GM12878 (cell line): Measurements from ENCODE around the gene BRD9. TPM values are rescaled to one million over a fixed set of nuclear protein-coding genes. Genes with fewer than 3 reads are reported as not detected.

Source experiments
- ATAC-seq: fragments of 200-7000 bp; cut with Tn5 transposase; 3 replicates; pipeline ENCODE4 v1.9.1; 2020; ENCODE audit warnings: mild to moderate bottlenecking, moderate library complexity
- BruUV-seq: library from RNA; stranded (reverse); fragments of 400-500 nt; replicated peaks from 2 replicates; lab custom pipeline; 2021; lab: Mats Ljungman, UMichigan
- CTCF ChIA-PET: fragments of 300-600 bp; sonication (Branson Sonifier 250); formaldehyde crosslinking; extraction: SDS; loops from one replicate; lab custom pipeline; 2021; ENCODE audit warnings: inconsistent platforms; lab: Yijun Ruan, JAX
- POLR2A ChIA-PET: fragments of 350-600 bp; formaldehyde crosslinking; extraction: SDS; loops from one replicate; lab custom pipeline; 2021; ENCODE audit warnings: inconsistent platforms; lab: Charles Lee
- RAD21 ChIA-PET: fragments of 300-600 bp; sonication (Branson Sonifier 250); formaldehyde crosslinking; loops from one replicate; lab custom pipeline; 2023; ENCODE audit warnings: antibody characterized with exemption; ENCODE audit not compliant: unreplicated experiment; lab: Charles Lee
- SMC1A ChIA-PET: fragments of 300-600 bp; sonication (Branson Sonifier 250); formaldehyde crosslinking; loops from one replicate; lab custom pipeline; 2023; ENCODE audit not compliant: unreplicated experiment, uncharacterized antibody; lab: Charles Lee
- DNase-seq: peaks from one replicate; pipeline ENCODE4 v3.0.0-alpha.2; 2011; ENCODE audit warnings: low read depth, low spot score
- FAIRE-seq: peaks from 3 replicates; lab custom pipeline; 2011; peaks lifted over from hg19 to GRCh38; lab: Jason Lieb, UNC
- H2AFZ ChIP-seq: 2 replicates; pipeline ENCODE4 v1.6.0; 2011; ENCODE audit warnings: low read depth, low read length, control low read depth; ENCODE audit not compliant: control insufficient read depth
- H3K27ac ChIP-seq: 2 replicates; pipeline ENCODE4 v1.5.1; 2011; ENCODE audit warnings: control low read depth; ENCODE audit not compliant: control insufficient read depth, insufficient read depth
- H3K27me3 ChIP-seq, 2 experiments: replicated peaks in 1 of 2; 2 replicates each; pipeline versions ENCODE4 v1.6.0 to v1.6.1; 2011; ENCODE audit warnings: low read length in 1 of 2; ENCODE audit not compliant: control insufficient read depth in 2 of 2, insufficient read depth in 2 of 2
- H3K36me3 ChIP-seq, 2 experiments: 2 replicates each; pipeline ENCODE4 v1.5.1; 2011; ENCODE audit warnings: low read length in 1 of 2; ENCODE audit not compliant: control insufficient read depth in 2 of 2, insufficient read depth in 2 of 2
- H3K4me1 ChIP-seq: 2 replicates; pipeline ENCODE4 v1.6.1; 2011; ENCODE audit warnings: mild to moderate bottlenecking, low read length, moderate library complexity, mixed read lengths; ENCODE audit not compliant: control insufficient read depth, insufficient read depth
- H3K4me2 ChIP-seq: 2 replicates; pipeline ENCODE4 v1.6.0; 2011; ENCODE audit warnings: control low read depth; ENCODE audit not compliant: control insufficient read depth, insufficient read depth
- H3K4me3 ChIP-seq: fragments of 200-600 bp; sonication (generic); 2 replicates; pipeline ENCODE4 v1.5.1; 2016
- H3K79me2 ChIP-seq: 2 replicates; pipeline ENCODE4 v1.6.0; 2011; ENCODE audit warnings: low read length; ENCODE audit not compliant: control insufficient read depth, insufficient read depth
- H3K9ac ChIP-seq: 2 replicates; pipeline ENCODE4 v1.8.0; 2011; ENCODE audit warnings: low read length, control low read depth, mixed read lengths; ENCODE audit not compliant: control insufficient read depth, insufficient read depth
- H3K9me3 ChIP-seq: replicated peaks from 3 replicates; pipeline ENCODE4 v1.5.1; 2011; ENCODE audit warnings: mild to moderate bottlenecking, low read length; ENCODE audit not compliant: control insufficient read depth, insufficient read depth
- H4K20me1 ChIP-seq: 2 replicates; pipeline ENCODE4 v1.6.0; 2011; ENCODE audit not compliant: control insufficient read depth, insufficient read depth
- ELK1 ChIP-seq: IDR thresholded peaks from 2 replicates; pipeline ENCODE4 v1.6.1; 2012; ENCODE audit warnings: low read depth, low read length, improper control_type of control experiment
- ESRRA ChIP-seq: IDR thresholded peaks from 2 replicates; pipeline ENCODE4 v1.6.1; 2012; ENCODE audit warnings: mild to moderate bottlenecking, low read length, improper control_type of control experiment
- FOXK2 ChIP-seq: fragments of 450-650 bp; IDR thresholded peaks from 2 replicates; pipeline ENCODE4 v1.6.1; 2017; ENCODE audit warnings: mild to moderate bottlenecking, moderate library complexity
- FOXM1 ChIP-seq: IDR thresholded peaks from 2 replicates; pipeline ENCODE4 v1.6.1; 2012; ENCODE audit warnings: low read depth, mild to moderate bottlenecking, inconsistent platforms, low read length, moderate library complexity
- HDGF ChIP-seq: fragments of 450-650 bp; IDR thresholded peaks from 2 replicates; pipeline ENCODE4 v1.6.1; 2016; ENCODE audit warnings: antibody characterized with exemption
- IKZF2 ChIP-seq, 2 experiments: fragments of 450-650 bp; IDR thresholded peaks; 2 replicates each; pipeline ENCODE4 v1.6.1; 2017; ENCODE audit warnings: mild to moderate bottlenecking in 2 of 2, moderate library complexity in 2 of 2
- KDM1A ChIP-seq: fragments of 200-600 bp; sonication (generic); IDR thresholded peaks from 2 replicates; pipeline ENCODE4 v1.6.1; 2016; ENCODE audit warnings: borderline replicate concordance
- NFIC ChIP-seq: IDR thresholded peaks from 2 replicates; pipeline ENCODE4 v1.6.1; 2012; ENCODE audit warnings: low read depth, mild to moderate bottlenecking, inconsistent platforms, low read length, moderate library complexity
- NFYA ChIP-seq: IDR thresholded peaks from 2 replicates; pipeline ENCODE4 v1.6.1; 2011; ENCODE audit warnings: low read depth, mild to moderate bottlenecking, low read length, improper control_type of control experiment, borderline replicate concordance
- NR2F1 ChIP-seq: fragments of 450-650 bp; conservative IDR thresholded peaks from 2 replicates; pipeline ENCODE4 v1.6.1; 2017; ENCODE audit warnings: mild to moderate bottlenecking
- POLR2AphosphoS2 ChIP-seq: IDR thresholded peaks from 2 replicates; pipeline ENCODE4 v1.6.1; 2011; ENCODE audit warnings: low read depth, mild to moderate bottlenecking, low read length, improper control_type of control experiment, moderate library complexity
- SMC3 ChIP-seq: IDR thresholded peaks from 2 replicates; pipeline ENCODE4 v1.6.1; 2011; ENCODE audit warnings: low read length, improper control_type of control experiment, borderline replicate concordance
- STAT3 ChIP-seq: IDR thresholded peaks from 2 replicates; pipeline ENCODE4 v1.6.1; 2011; ENCODE audit warnings: low read depth, low read length, improper control_type of control experiment
- ZZZ3 ChIP-seq: IDR thresholded peaks from 2 replicates; pipeline ENCODE4 v1.6.1; 2011; ENCODE audit warnings: low read depth; ENCODE audit not compliant: control insufficient read depth, insufficient read length
- WGBS: methylation state at CpG from one replicate; pipeline ENCODE4 v1.1.6; 2016; ENCODE audit warnings: low lambda C conversion rate; ENCODE audit not compliant: insufficient replicate concordance, insufficient coverage; ENCODE audit errors: missing lambda C conversion rate; 5-methylcytosine and 5-hydroxymethylcytosine counted together
- in situ Hi-C: fragments of 300-500 bp; cut with MboI; formaldehyde crosslinking; loops from 9 replicates; pipeline ENCODE4 v1.14.3; 2018; ENCODE audit warnings: mixed read lengths
- intact Hi-C: fragments of 100-400 bp; cut with micrococcal nuclease; formaldehyde crosslinking; loops from one replicate; pipeline ENCODE4 v1.14.2; 2022; ENCODE audit not compliant: unreplicated experiment
- polyA plus RNA-seq, 11 experiments: library from polyadenylated mRNA; depleted of rRNA in 4 of 11; unstranded in 6 of 11; stranded (reverse) in 5 of 11; fragments of >200 nt; fragmentation: Nextera tagmentation in 4 of 11; fragmentation: Illumina TruSeq in 1 of 11; extraction: Ambion mirVana in 4 of 11; extraction: Trizol in 1 of 11; gene quantifications; 1 replicate in 1 of 11; 2 replicates in 10 of 11; pipeline versions ENCODE4 v1.2.1 to v1.2.3, GENCODE V29; 2011 to 2016; ENCODE audit warnings: inconsistent platforms in 2 of 11, missing spikeins in 2 of 11, low read depth in 1 of 11
- total RNA-seq, 4 experiments: library from RNA; depleted of rRNA in 3 of 4; stranded (reverse); fragments of >200 nt in 3 of 4; fragmentation: Illumina TruSeq in 1 of 4; extraction: Trizol in 1 of 4; gene quantifications; 2 replicates each; pipeline versions ENCODE4 v1.2.1 to v1.2.3, GENCODE V29; 2013 to 2021
- TF ChIP-seq, protein P1 (sequence below): IDR thresholded peaks from 2 replicates; pipeline ENCODE4 v1.6.1; 2011; ENCODE audit warnings: borderline replicate concordance, low read depth, mild to moderate bottlenecking, moderate library complexity, mixed read lengths, low read length; ENCODE audit not compliant: insufficient read depth; ENCODE audit errors: extremely low read length
- TF ChIP-seq, protein P2 (sequence below): fragments of 450-650 bp; IDR thresholded peaks from 2 replicates; pipeline ENCODE4 v1.6.1; 2014; ENCODE audit warnings: mild to moderate bottlenecking

The BRD9 gene
- total and polyA plus RNA-seq, 10 of the 15 experiments (the other 5 are each of a cell fraction or from before 2014, with no cell fraction given): 2.0 to 48.6 (median 32.4) TPM

- H3K79me2 ChIP-seq: no peaks in the 10 kb centered on the region
- POLR2A ChIA-PET: no interaction called here
- no peak for DNase-seq
- SMC1A ChIA-PET: no interaction called here
- no peak overlapping the region for H3K27ac ChIP-seq
- no peaks in the 10 kb centered on the region for H4K20me1 ChIP-seq
- no peaks in the 10 kb centered on the region for H3K9me3 ChIP-seq
- H2AFZ ChIP-seq: no peak overlapping the region
- no peaks in the 10 kb centered on the region for H3K27me3 ChIP-seq
- H3K36me3 ChIP-seq: no peaks in the 10 kb centered on the region
- no peak for FAIRE-seq
- no peak for TF ChIP-seq ESRRA
- TF ChIP-seq, protein P1, sequence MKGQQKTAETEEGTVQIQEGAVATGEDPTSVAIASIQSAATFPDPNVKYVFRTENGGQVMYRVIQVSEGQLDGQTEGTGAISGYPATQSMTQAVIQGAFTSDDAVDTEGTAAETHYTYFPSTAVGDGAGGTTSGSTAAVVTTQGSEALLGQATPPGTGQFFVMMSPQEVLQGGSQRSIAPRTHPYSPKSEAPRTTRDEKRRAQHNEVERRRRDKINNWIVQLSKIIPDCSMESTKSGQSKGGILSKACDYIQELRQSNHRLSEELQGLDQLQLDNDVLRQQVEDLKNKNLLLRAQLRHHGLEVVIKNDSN: no peak
- no peak for TF ChIP-seq HDGF
- TF ChIP-seq FOXK2: no peak
- TF ChIP-seq NFIC: no peak
- TF ChIP-seq KDM1A: no peak
- TF ChIP-seq, protein P2, sequence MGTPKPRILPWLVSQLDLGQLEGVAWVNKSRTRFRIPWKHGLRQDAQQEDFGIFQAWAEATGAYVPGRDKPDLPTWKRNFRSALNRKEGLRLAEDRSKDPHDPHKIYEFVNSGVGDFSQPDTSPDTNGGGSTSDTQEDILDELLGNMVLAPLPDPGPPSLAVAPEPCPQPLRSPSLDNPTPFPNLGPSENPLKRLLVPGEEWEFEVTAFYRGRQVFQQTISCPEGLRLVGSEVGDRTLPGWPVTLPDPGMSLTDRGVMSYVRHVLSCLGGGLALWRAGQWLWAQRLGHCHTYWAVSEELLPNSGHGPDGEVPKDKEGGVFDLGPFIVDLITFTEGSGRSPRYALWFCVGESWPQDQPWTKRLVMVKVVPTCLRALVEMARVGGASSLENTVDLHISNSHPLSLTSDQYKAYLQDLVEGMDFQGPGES: no peak
- TF ChIP-seq NR2F1: no peak
- no peak for TF ChIP-seq IKZF2 (IDR thresholded peaks at IDR 0.05)
- no peak for TF ChIP-seq ELK1
- no peak for TF ChIP-seq STAT3
- no peak for TF ChIP-seq NFYA
- TF ChIP-seq ZZZ3: no peak
- no peak for TF ChIP-seq FOXM1
- no peak for TF ChIP-seq SMC3
- no peak for TF ChIP-seq POLR2AphosphoS2
- TF ChIP-seq, all 136 proteins: peak for 0
- Histone ChIP-seq H3K4me3 (no peak overlapping the region), H3K4me1 (no peaks in the 10 kb centered on the region), H3K9ac (no peak overlapping the region), H3K4me2 (no peak overlapping the region)
- intact Hi-C loops: no loop called here
- BruUV-seq: no TSS peak
- ChIA-PET RAD21 (no interaction called here), CTCF (no interaction called here)
- in situ Hi-C loops: loop anchor here (5.0 kb wide), 1 partner anchor 100 kb away; no protein-coding TSS in a partner anchor
- no peak for ATAC-seq
- WGBS: 85% methylated on average over 49 of the region's 55 CpGs
These were observed 39.9 kb downstream of the BRD9 start for GRCh38 chr5:852431-853401.
